Measurements from ENCODE around the gene IQSEC2. TPM values are rescaled to one million over a fixed set of nuclear protein-coding genes. Genes with fewer than 3 reads are reported as not detected.

Gene IQSEC2
- total and polyA plus RNA-seq, 2 of the 8 experiments (the other 6 are each of a cell fraction or from before 2014, with no cell fraction given) = 6.1 to 54.9 TPM

GRCh38 chrX:53263597-53264094 lies 17.7 kb downstream of the IQSEC2 start:
- no peak overlapping the region for H3K56ac ChIP-seq (replicated peaks; ENCODE audit: insufficient read length, low read depth, low read length)
- no peak overlapping the region for H2AK5ac ChIP-seq (ENCODE audit: low read depth, low read length)
- H3K4ac ChIP-seq (replicated peaks; ENCODE audit: insufficient read length, low read depth, low read length) = no peak overlapping the region
- H2BK15ac ChIP-seq (ENCODE audit: low read length) = no peak overlapping the region
- no peak overlapping the region for H3K4me2 ChIP-seq (ENCODE audit: insufficient read depth in 1 of 2, low read depth in 2 of 2, low read length in 2 of 2)
- H4K20me1 ChIP-seq (replicated peaks in 1 of 2; ENCODE audit: control insufficient read depth in 1 of 2, insufficient read depth in 2 of 2, low read length in 2 of 2) = no peaks in the 10 kb centered on the region
- no peak overlapping the region for H2BK20ac ChIP-seq (ENCODE audit: low read length)
- no peaks in the 10 kb centered on the region for H3K23me2 ChIP-seq (ENCODE audit: low read depth, low read length)
- no peak for DNase-seq (ENCODE audit: low read depth in 1 of 2, low spot score in 2 of 2)
- POLR2A ChIA-PET (ENCODE audit: partially characterized antibody) = no interaction called here
- H3K36me3 ChIP-seq (ENCODE audit: control insufficient read depth in 2 of 4, insufficient read depth in 4 of 4, low read length in 3 of 4) = no peaks in the 10 kb centered on the region
- H3K4me1 ChIP-seq (replicated peaks in 1 of 4; ENCODE audit: control insufficient read depth in 3 of 4, insufficient read depth in 4 of 4, low read length in 3 of 4) = no peaks in the 10 kb centered on the region
- no peak overlapping the region for H3K27ac ChIP-seq (ENCODE audit: low read depth, low read length)
- no peak overlapping the region for H3K4me3 ChIP-seq (ENCODE audit: extremely low read depth in 1 of 4, insufficient read depth in 2 of 4, low read depth in 3 of 4, low read length in 4 of 4)
- no peaks in the 10 kb centered on the region for H3K9me3 ChIP-seq (ENCODE audit: insufficient read depth in 2 of 2, low read depth in 1 of 2, low read length in 1 of 2)
- CTCF ChIA-PET (ENCODE audit: partially characterized antibody) = interaction anchor here (1.1 to 1.4 kb wide), 2 partner anchors 17 to 20 kb away, joined by 3 to 4 read pairs; partner anchors contain the start of gene IQSEC2
- no peak overlapping the region for H2BK120ac ChIP-seq (replicated peaks; ENCODE audit: low read depth, low read length)
- H4K5ac ChIP-seq (ENCODE audit: insufficient read length, low read depth, low read length) = no peak overlapping the region
- H4K91ac ChIP-seq (replicated peaks; ENCODE audit: insufficient read length, low read length) = no peak overlapping the region
- H2BK5ac ChIP-seq (ENCODE audit: low read depth, low read length) = no peak overlapping the region
- no peaks in the 10 kb centered on the region for H3K27me3 ChIP-seq (replicated peaks in 1 of 4; ENCODE audit: control insufficient read depth in 3 of 4, extremely low read depth in 1 of 4, insufficient read depth in 3 of 4, low read length in 3 of 4)
- FAIRE-seq = no peak
- H3K9ac ChIP-seq (replicated peaks in 1 of 4; ENCODE audit: extremely low read depth in 1 of 4, low read depth in 3 of 4, low read length in 3 of 4) = no peak overlapping the region
- H4K8ac ChIP-seq (ENCODE audit: extremely low read depth, insufficient read depth, low read length) = no peak overlapping the region
- H3K14ac ChIP-seq (ENCODE audit: insufficient read length) = no peak overlapping the region
- H3K18ac ChIP-seq (ENCODE audit: extremely low read depth, low read length) = no peak overlapping the region
- no peaks in the 10 kb centered on the region for H3K79me2 ChIP-seq (ENCODE audit: control insufficient read depth in 1 of 2, insufficient read depth in 2 of 2, low read length in 2 of 2)
- H2AFZ ChIP-seq (ENCODE audit: low read length) = no peak overlapping the region
- no peak overlapping the region for H2BK12ac ChIP-seq (ENCODE audit: low read depth, low read length)
- WGBS, 2 experiments (ENCODE audit: extremely low coverage in 1 of 2, insufficient coverage in 1 of 2, insufficient read length in 1 of 2, insufficient replicate concordance in 2 of 2, low coverage in 1 of 2, low lambda C conversion rate in 2 of 2, missing lambda C conversion rate in 1 of 2) = 84% methylated on average over 11 of the region's 11 CpGs; no CpG with 5 or more reads in 1 of the 2 experiments
- H3K23ac ChIP-seq (ENCODE audit: insufficient read length) = no peak overlapping the region
- H3K79me1 ChIP-seq (ENCODE audit: low read depth, low read length) = no peaks in the 10 kb centered on the region; the same call in 1 of the 2 replicates
- TF ChIP-seq PHF8 (conservative IDR thresholded peaks at IDR 0.05; ENCODE audit: low read depth, low read length) = no peak
- no peak for TF ChIP-seq ASH2L (IDR thresholded peaks at IDR 0.05; ENCODE audit: low read length)
- no peak for TF ChIP-seq JUN (IDR thresholded peaks at IDR 0.05; ENCODE audit: low read depth, low read length)
- TF ChIP-seq CBX8 (IDR thresholded peaks at IDR 0.05; ENCODE audit: borderline replicate concordance, low read depth, low read length) = no peak
- no peak for TF ChIP-seq CHD2 (IDR thresholded peaks at IDR 0.05; ENCODE audit: low read length)
- no peak for TF ChIP-seq MAFK (IDR thresholded peaks at IDR 0.05; ENCODE audit: low read depth, low read length)
- no peak for TF ChIP-seq CTBP2 (IDR thresholded peaks at IDR 0.05; ENCODE audit: borderline replicate concordance, insufficient read depth, insufficient read length, low read length)
- TF ChIP-seq SUZ12 (IDR thresholded peaks at IDR 0.05; ENCODE audit: low read length) = no peak
- no peak for TF ChIP-seq SP4 (IDR thresholded peaks at IDR 0.05; ENCODE audit: low read length)
- TF ChIP-seq CTCF (IDR thresholded peaks at IDR 0.05; ENCODE audit: control extremely low read depth in 1 of 3, insufficient read depth in 1 of 3, low read depth in 1 of 3, low read length in 3 of 3) = no peak

All from H1 (cell line).